Measurements from ENCODE around the gene IGF1R. TPM values are rescaled to one million over a fixed set of nuclear protein-coding genes. Genes with fewer than 3 reads are reported as not detected.
A peak's percentile ranks its signal among the peaks of the same experiment; 100 is the strongest.

The IGF1R gene
- total and polyA plus RNA-seq, 2 experiments from 2014 or later = 9.5 to 92.4 TPM

GRCh38 chr15:98715890-98716443 is 67.6 kb downstream of the IGF1R start:
- TF ChIP-seq CTCF (IDR thresholded peaks at IDR 0.05; ENCODE audit: low read depth, low read length) = no peak
- H3K4me1 ChIP-seq (ENCODE audit: low read depth) = peaks cover 39% of the 10 kb centered on the region
- H3K27ac ChIP-seq = peak overlapping the region; percentile 76
- H3K9me3 ChIP-seq (ENCODE audit: low read depth) = no peaks in the 10 kb centered on the region
- H3K36me3 ChIP-seq = no peaks in the 10 kb centered on the region
- DNase-seq (ENCODE audit: low read depth in 1 of 2, low spot score in 1 of 2) = no peak
- H3K4me3 ChIP-seq = no peak overlapping the region
- no peaks in the 10 kb centered on the region for H3K27me3 ChIP-seq

GRCh38 chr15:98717371-98717770 is 69.0 kb downstream of the IGF1R start:
- no peak for TF ChIP-seq CTCF (IDR thresholded peaks at IDR 0.05; ENCODE audit: low read depth, low read length)
- H3K36me3 ChIP-seq = no peaks in the 10 kb centered on the region
- H3K9me3 ChIP-seq (ENCODE audit: low read depth) = no peaks in the 10 kb centered on the region
- no peaks in the 10 kb centered on the region for H3K27me3 ChIP-seq
- no peak overlapping the region for H3K4me3 ChIP-seq
- no peak for DNase-seq (ENCODE audit: low read depth in 1 of 2, low spot score in 1 of 2)
- peaks cover 43% of the 10 kb centered on the region for H3K4me1 ChIP-seq (ENCODE audit: low read depth)
- peak overlapping the region; percentile 75 for H3K27ac ChIP-seq

GRCh38 chr15:98717942-98718341 is 69.6 kb downstream of the IGF1R start:
- Histone ChIP-seq H3K9me3 (ENCODE audit: low read depth) (no peaks in the 10 kb centered on the region), H3K27ac (peak overlapping the region; percentile 75), H3K4me3 (no peak overlapping the region), H3K36me3 (no peaks in the 10 kb centered on the region), H3K27me3 (no peaks in the 10 kb centered on the region), H3K4me1 (ENCODE audit: low read depth) (peaks cover 48% of the 10 kb centered on the region)
- no peak for TF ChIP-seq CTCF (IDR thresholded peaks at IDR 0.05; ENCODE audit: low read depth, low read length)
- DNase-seq (ENCODE audit: low read depth in 1 of 2, low spot score in 1 of 2) = no peak

GRCh38 chr15:98718426-98719136 is 70.2 kb downstream of the IGF1R start:
- H3K27ac ChIP-seq = peak overlapping the region; percentile 75
- no peaks in the 10 kb centered on the region for H3K27me3 ChIP-seq
- H3K9me3 ChIP-seq (ENCODE audit: low read depth) = no peaks in the 10 kb centered on the region
- no peaks in the 10 kb centered on the region for H3K36me3 ChIP-seq
- DNase-seq (ENCODE audit: low read depth in 1 of 2, low spot score in 1 of 2) = no peak
- no peak for TF ChIP-seq CTCF (IDR thresholded peaks at IDR 0.05; ENCODE audit: low read depth, low read length)
- peaks cover 48% of the 10 kb centered on the region for H3K4me1 ChIP-seq (ENCODE audit: low read depth)
- H3K4me3 ChIP-seq = no peak overlapping the region

GRCh38 chr15:98719137-98719740 is 70.9 kb downstream of the IGF1R start:
- no peaks in the 10 kb centered on the region for H3K27me3 ChIP-seq
- DNase-seq (ENCODE audit: low read depth in 1 of 2, low spot score in 1 of 2) = peak in 1 of 2 donors; percentile 11
- no peak overlapping the region for H3K4me3 ChIP-seq
- no peak for TF ChIP-seq CTCF (IDR thresholded peaks at IDR 0.05; ENCODE audit: low read depth, low read length)
- H3K36me3 ChIP-seq = no peaks in the 10 kb centered on the region
- peak overlapping the region; percentile 75 for H3K27ac ChIP-seq
- H3K4me1 ChIP-seq (ENCODE audit: low read depth) = peaks cover 44% of the 10 kb centered on the region
- H3K9me3 ChIP-seq (ENCODE audit: low read depth) = no peaks in the 10 kb centered on the region
